HUES6 (cell line): ENCODE results near the gene TSPAN4.

Experiments used
- H3K27ac ChIP-seq: 2 replicates; pipeline ENCODE4 v1.7.0; 2013; ENCODE audit warnings: low read depth, mild to moderate bottlenecking, low read length, inconsistent platforms
- H3K27me3 ChIP-seq: 2 replicates; pipeline ENCODE4 v1.6.1; 2013; ENCODE audit warnings: low read length; ENCODE audit not compliant: control insufficient read depth, insufficient read depth
- H3K36me3 ChIP-seq: 2 replicates; pipeline ENCODE4 v1.6.1; 2013; ENCODE audit warnings: low read length; ENCODE audit not compliant: control insufficient read depth, insufficient read depth
- H3K4me1 ChIP-seq: 2 replicates; pipeline ENCODE4 v1.6.1; 2013; ENCODE audit warnings: low read length; ENCODE audit not compliant: control insufficient read depth, insufficient read depth
- H3K4me3 ChIP-seq: 2 replicates; pipeline ENCODE4 v1.5.1; 2013; ENCODE audit warnings: low read depth, low read length
- H3K9ac ChIP-seq: one replicate; pipeline ENCODE4 v1.6.1; 2013; ENCODE audit warnings: mild to moderate bottlenecking, low read length
- H3K9me3 ChIP-seq: 2 replicates; pipeline ENCODE4 v1.6.1; 2013; ENCODE audit warnings: low read depth, low read length; ENCODE audit not compliant: control insufficient read depth, insufficient read depth

The TSPAN4 gene

GRCh38 chr11:842370-843002 lies at the start of gene TSPAN4, which contains the start of gene POLR2L:
Gene TSPAN4 (plus strand): TSS chr11:842852. CDS start chr11:850305, 7,453 bp downstream.
Gene POLR2L (minus strand): TSS chr11:842529. CDS start chr11:842508, 21 bp downstream.
- peak within 1 kb of the TSS; percentile 100 for H3K9ac ChIP-seq
- peaks cover 35% of the 10 kb centered on the region for H3K36me3 ChIP-seq
- H3K4me3 ChIP-seq = peak within 1 kb of the TSS; percentile 98
- peaks cover 6% of the 10 kb centered on the region; the same call in 1 of the 2 replicates for H3K27me3 ChIP-seq
- H3K27ac ChIP-seq = peak within 1 kb of the TSS; percentile 100
- H3K4me1 ChIP-seq = peaks cover 34% of the 10 kb centered on the region
- no peaks in the 10 kb centered on the region for H3K9me3 ChIP-seq

GRCh38 chr11:792873-793272 lies 49.8 kb upstream of the TSPAN4 start:
- H3K4me3 ChIP-seq = no peak overlapping the region
- no peak overlapping the region for H3K27ac ChIP-seq
- no peaks in the 10 kb centered on the region for H3K9me3 ChIP-seq
- no peak overlapping the region for H3K9ac ChIP-seq
- H3K4me1 ChIP-seq = peaks cover 28% of the 10 kb centered on the region
- peaks cover 12% of the 10 kb centered on the region; the same call in 1 of the 2 replicates for H3K36me3 ChIP-seq
- H3K27me3 ChIP-seq = peaks cover 4% of the 10 kb centered on the region; the same call in 1 of the 2 replicates

GRCh38 chr11:793556-793955 lies 49.1 kb upstream of the TSPAN4 start:
- Histone ChIP-seq H3K36me3 (peaks cover 12% of the 10 kb centered on the region; the same call in 1 of the 2 replicates), H3K27me3 (peaks cover 4% of the 10 kb centered on the region; the same call in 1 of the 2 replicates), H3K4me3 (no peak overlapping the region), H3K27ac (no peak overlapping the region), H3K4me1 (peaks cover 28% of the 10 kb centered on the region), H3K9me3 (no peaks in the 10 kb centered on the region), H3K9ac (no peak overlapping the region)

- Histone ChIP-seq H3K9me3 (no peaks in the 10 kb centered on the region), H3K4me1 (peaks cover 28% of the 10 kb centered on the region), H3K4me3 (no peak overlapping the region), H3K27ac (no peak overlapping the region), H3K36me3 (peaks cover 17% of the 10 kb centered on the region), H3K27me3 (peaks cover 4% of the 10 kb centered on the region; the same call in 1 of the 2 replicates), H3K9ac (no peak overlapping the region)
These were observed 48.5 kb upstream of the TSPAN4 start for GRCh38 chr11:794013-794765.

- Histone ChIP-seq H3K36me3 (peaks cover 25% of the 10 kb centered on the region), H3K9ac (peak overlapping the region; percentile 19), H3K27ac (no peak overlapping the region), H3K4me1 (peaks cover 28% of the 10 kb centered on the region), H3K27me3 (no peaks in the 10 kb centered on the region), H3K4me3 (no peak overlapping the region), H3K9me3 (no peaks in the 10 kb centered on the region)
These were observed 47.7 kb upstream of the TSPAN4 start for GRCh38 chr11:794766-795633.

- H3K36me3 ChIP-seq = peaks cover 33% of the 10 kb centered on the region
These were observed 46.8 kb upstream of the TSPAN4 start for GRCh38 chr11:795634-796564.

GRCh38 chr11:796565-797295 lies 45.9 kb upstream of the TSPAN4 start:
- Histone ChIP-seq H3K9ac (peak overlapping the region; percentile 88), H3K27ac (no peak overlapping the region), H3K4me3 (peak overlapping the region; percentile 98), H3K36me3 (peaks cover 41% of the 10 kb centered on the region), H3K9me3 (no peaks in the 10 kb centered on the region), H3K4me1 (peaks cover 19% of the 10 kb centered on the region), H3K27me3 (no peaks in the 10 kb centered on the region)

More at GRCh38 chr11:795634-796564, 46.8 kb upstream of the TSPAN4 start:
- H3K27me3 ChIP-seq = no peaks in the 10 kb centered on the region
- no peaks in the 10 kb centered on the region for H3K9me3 ChIP-seq
- H3K9ac ChIP-seq = no peak overlapping the region
- peak overlapping the region; percentile 98; the same call in 1 of the 2 replicates for H3K4me3 ChIP-seq
- H3K27ac ChIP-seq = no peak overlapping the region
- peaks cover 22% of the 10 kb centered on the region for H3K4me1 ChIP-seq

GRCh38 chr11:797296-798092 lies 45.2 kb upstream of the TSPAN4 start:
- no peaks in the 10 kb centered on the region for H3K27me3 ChIP-seq
- peak overlapping the region; percentile 72; the same call in 1 of the 2 replicates for H3K27ac ChIP-seq
- peaks cover 19% of the 10 kb centered on the region for H3K4me1 ChIP-seq
- H3K9ac ChIP-seq = peak overlapping the region; percentile 88
- peak overlapping the region; percentile 98 for H3K4me3 ChIP-seq
- no peaks in the 10 kb centered on the region for H3K9me3 ChIP-seq
- peaks cover 49% of the 10 kb centered on the region for H3K36me3 ChIP-seq

GRCh38 chr11:798093-798713 lies 44.4 kb upstream of the TSPAN4 start, which contains the start of gene SLC25A22:
Gene SLC25A22 (minus strand): TSS chr11:798281. CDS start chr11:795006, 3,275 bp downstream.
- peaks cover 19% of the 10 kb centered on the region for H3K4me1 ChIP-seq
- H3K27ac ChIP-seq = peak within 1 kb of the TSS; percentile 72; the same call in 1 of the 2 replicates
- no peaks in the 10 kb centered on the region for H3K27me3 ChIP-seq
- H3K9me3 ChIP-seq = no peaks in the 10 kb centered on the region
- H3K4me3 ChIP-seq = peak within 1 kb of the TSS; percentile 98
- peak within 1 kb of the TSS; percentile 88 for H3K9ac ChIP-seq
- peaks cover 56% of the 10 kb centered on the region for H3K36me3 ChIP-seq
